HG03457 (cell line): Measurements from ENCODE around the gene ADAM10.
"Not testable (repeated sequence)": the region's sequence is repeated elsewhere in the genome, so short reads cannot be mapped to it uniquely, and the experiment has no call there.

Source experiments
- ATAC-seq: cut with Tn5 transposase; IDR thresholded peaks from one replicate; pipeline ENCODE4 v1.9.1; 2021; ENCODE audit warnings: moderate number of reproducible peaks; ENCODE audit not compliant: unreplicated experiment

The ADAM10 gene

GRCh38 chr15:58749532-58750337 is at the start of gene ADAM10:
TSS of gene ADAM10 (minus strand) at chr15:58749707. CDS start at chr15:58749534, 173 bp downstream.
- peak; percentile 71 for ATAC-seq

GRCh38 chr15:58797505-58797904 is 48.0 kb upstream of the ADAM10 start:
- ATAC-seq: no peak

GRCh38 chr15:58795825-58796224 is 46.3 kb upstream of the ADAM10 start:
- ATAC-seq: no peak

- no peak for ATAC-seq
These were observed 44.4 kb upstream of the ADAM10 start for GRCh38 chr15:58793862-58794261.

- ATAC-seq: no peak
These were observed 38.7 kb upstream of the ADAM10 start for GRCh38 chr15:58788056-58788710.

- no peak for ATAC-seq
These were observed 35.8 kb upstream of the ADAM10 start for GRCh38 chr15:58785355-58785754.

GRCh38 chr15:58779554-58779953 is 30.0 kb upstream of the ADAM10 start:
- ATAC-seq: no peak

GRCh38 chr15:58777107-58777506 is 27.6 kb upstream of the ADAM10 start:
- ATAC-seq: no peak

GRCh38 chr15:58775402-58775801 is 25.9 kb upstream of the ADAM10 start:
- ATAC-seq: no peak

- ATAC-seq: no peak
These were observed 23.5 kb upstream of the ADAM10 start for GRCh38 chr15:58773024-58773423.

GRCh38 chr15:58771621-58772250 is 22.2 kb upstream of the ADAM10 start:
- peak; percentile 11 for ATAC-seq

GRCh38 chr15:58770857-58771620 is 21.5 kb upstream of the ADAM10 start, which contains the start of gene MINDY2:
TSS of gene MINDY2 (plus strand) at chr15:58771302. CDS start at chr15:58771396, 94 bp downstream.
- peak; percentile 89 for ATAC-seq

GRCh38 chr15:58770519-58770856 is 21.0 kb upstream of the ADAM10 start:
- ATAC-seq: peak; percentile 17

GRCh38 chr15:58768601-58769004 is 19.1 kb upstream of the ADAM10 start:
- not testable (repeated sequence) for ATAC-seq

- ATAC-seq: no peak
These were observed 16.8 kb upstream of the ADAM10 start for GRCh38 chr15:58766290-58766689.

- no peak for ATAC-seq
These were observed 15.0 kb upstream of the ADAM10 start for GRCh38 chr15:58764468-58764867.

- no peak for ATAC-seq
These were observed 13.2 kb upstream of the ADAM10 start for GRCh38 chr15:58762731-58763130.

GRCh38 chr15:58762285-58762684 is 12.8 kb upstream of the ADAM10 start:
- ATAC-seq: no peak

- no peak for ATAC-seq
These were observed 11.5 kb upstream of the ADAM10 start for GRCh38 chr15:58761010-58761388.

GRCh38 chr15:58760385-58761009 is 11.0 kb upstream of the ADAM10 start:
- no peak for ATAC-seq

- ATAC-seq: no peak
These were observed 8.6 kb upstream of the ADAM10 start for GRCh38 chr15:58758141-58758540.
